ENCODE results near the gene GUCD1. TPM values are rescaled to one million over a fixed set of nuclear protein-coding genes. Genes with fewer than 3 reads are reported as not detected.

Gene GUCD1
- total RNA-seq, 4 donors from 2014 or later = 215 to 315 (median 238) TPM

- DNase-seq (no peak), ATAC-seq (no peak)
Observed at GRCh38 chr22:24591286-24591830, 36.4 kb upstream of the GUCD1 start.

GRCh38 chr22:24590596-24591173 lies 35.7 kb upstream of the GUCD1 start:
- DNase-seq (no peak), ATAC-seq (no peak)
- H3K9me3 ChIP-seq = no peaks in the 10 kb centered on the region
- intact Hi-C loops (cut with DNase I; ENCODE audit: low total_unique reads) (no loop called here), in situ Hi-C loops (cut with MboI; ENCODE audit: low sequenced_read_pairs in 4 of 4) (no loop called here)
- H3K4me3 ChIP-seq = no peak overlapping the region
- no peaks in the 10 kb centered on the region for H3K36me3 ChIP-seq
- no peaks in the 10 kb centered on the region for H3K4me1 ChIP-seq
- no peaks in the 10 kb centered on the region for H3K27me3 ChIP-seq
- TF ChIP-seq, protein P1, sequence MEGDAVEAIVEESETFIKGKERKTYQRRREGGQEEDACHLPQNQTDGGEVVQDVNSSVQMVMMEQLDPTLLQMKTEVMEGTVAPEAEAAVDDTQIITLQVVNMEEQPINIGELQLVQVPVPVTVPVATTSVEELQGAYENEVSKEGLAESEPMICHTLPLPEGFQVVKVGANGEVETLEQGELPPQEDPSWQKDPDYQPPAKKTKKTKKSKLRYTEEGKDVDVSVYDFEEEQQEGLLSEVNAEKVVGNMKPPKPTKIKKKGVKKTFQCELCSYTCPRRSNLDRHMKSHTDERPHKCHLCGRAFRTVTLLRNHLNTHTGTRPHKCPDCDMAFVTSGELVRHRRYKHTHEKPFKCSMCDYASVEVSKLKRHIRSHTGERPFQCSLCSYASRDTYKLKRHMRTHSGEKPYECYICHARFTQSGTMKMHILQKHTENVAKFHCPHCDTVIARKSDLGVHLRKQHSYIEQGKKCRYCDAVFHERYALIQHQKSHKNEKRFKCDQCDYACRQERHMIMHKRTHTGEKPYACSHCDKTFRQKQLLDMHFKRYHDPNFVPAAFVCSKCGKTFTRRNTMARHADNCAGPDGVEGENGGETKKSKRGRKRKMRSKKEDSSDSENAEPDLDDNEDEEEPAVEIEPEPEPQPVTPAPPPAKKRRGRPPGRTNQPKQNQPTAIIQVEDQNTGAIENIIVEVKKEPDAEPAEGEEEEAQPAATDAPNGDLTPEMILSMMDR (IDR thresholded peaks at IDR 0.05 in 4 of 5, conservative IDR thresholded peaks at IDR 0.05 in 1 of 5) = no peak
- TF ChIP-seq POLR2A (IDR thresholded peaks at IDR 0.05) = no peak
- no peak overlapping the region for H3K27ac ChIP-seq

More at GRCh38 chr22:24591286-24591830, 36.4 kb upstream of the GUCD1 start:
- Histone ChIP-seq H3K36me3 (no peaks in the 10 kb centered on the region), H3K27ac (no peak overlapping the region), H3K4me3 (no peak overlapping the region), H3K9me3 (no peaks in the 10 kb centered on the region), H3K4me1 (no peaks in the 10 kb centered on the region), H3K27me3 (no peaks in the 10 kb centered on the region)
- intact Hi-C loops (cut with DNase I; ENCODE audit: low total_unique reads) = no loop called here
- in situ Hi-C loops (cut with MboI; ENCODE audit: low sequenced_read_pairs in 4 of 4) = no loop called here
- TF ChIP-seq, protein P1 (IDR thresholded peaks at IDR 0.05 in 4 of 5, conservative IDR thresholded peaks at IDR 0.05 in 1 of 5) = no peak
- TF ChIP-seq POLR2A (IDR thresholded peaks at IDR 0.05) = no peak

DNA sequence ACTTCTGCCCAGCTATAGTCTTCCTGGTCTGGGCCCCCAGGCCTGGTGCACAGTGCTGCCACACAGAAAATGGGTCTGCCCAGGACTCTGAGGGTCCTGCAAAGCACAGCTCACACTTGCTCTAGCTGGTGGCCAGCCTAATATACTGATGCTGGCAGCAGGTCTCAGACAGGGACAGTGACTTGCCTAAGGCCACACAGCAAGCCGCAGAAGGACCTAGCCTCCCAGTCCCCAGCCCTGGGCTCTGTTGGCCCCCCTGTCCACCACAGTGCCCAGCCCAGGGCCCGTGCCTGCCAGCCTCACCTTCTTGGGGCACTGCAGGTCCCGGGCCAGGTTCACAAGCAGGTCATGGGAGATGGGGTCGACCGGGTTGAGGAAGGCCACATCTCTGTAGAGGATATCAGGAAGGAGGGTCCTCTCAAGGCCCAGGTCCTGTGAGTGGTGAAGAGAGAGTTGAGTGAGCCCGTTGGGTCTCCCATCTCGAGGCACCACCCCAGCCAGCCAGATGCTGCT lies 34.6 kb upstream of the GUCD1 start:
- TF ChIP-seq, protein P1 (IDR thresholded peaks at IDR 0.05 in 4 of 5, conservative IDR thresholded peaks at IDR 0.05 in 1 of 5) = no peak
- no peak for TF ChIP-seq POLR2A (IDR thresholded peaks at IDR 0.05)
- Histone ChIP-seq H3K9me3 (no peaks in the 10 kb centered on the region), H3K4me1 (no peaks in the 10 kb centered on the region), H3K4me3 (no peak overlapping the region), H3K36me3 (no peaks in the 10 kb centered on the region), H3K27ac (no peak overlapping the region), H3K27me3 (no peaks in the 10 kb centered on the region)
- no peak for ATAC-seq
- intact Hi-C loops (cut with DNase I; ENCODE audit: low total_unique reads) = no loop called here
- DNase-seq = no peak
- in situ Hi-C loops (cut with MboI; ENCODE audit: low sequenced_read_pairs in 4 of 4) = no loop called here

GRCh38 chr22:24588757-24589481 lies 34.0 kb upstream of the GUCD1 start:
- in situ Hi-C loops (cut with MboI; ENCODE audit: low sequenced_read_pairs in 4 of 4) (no loop called here), intact Hi-C loops (cut with DNase I; ENCODE audit: low total_unique reads) (no loop called here)
- Histone ChIP-seq H3K27me3 (no peaks in the 10 kb centered on the region), H3K27ac (no peak overlapping the region), H3K9me3 (no peaks in the 10 kb centered on the region), H3K4me3 (no peak overlapping the region), H3K36me3 (no peaks in the 10 kb centered on the region), H3K4me1 (no peaks in the 10 kb centered on the region)
- no peak for DNase-seq
- no peak for ATAC-seq
- no peak for TF ChIP-seq POLR2A (IDR thresholded peaks at IDR 0.05)
- TF ChIP-seq, protein P1 (IDR thresholded peaks at IDR 0.05 in 4 of 5, conservative IDR thresholded peaks at IDR 0.05 in 1 of 5) = no peak
